ENCODE results near the gene PRRT4.

GRCh38 chr7:128384726-128385125 lies 23.2 kb upstream of the PRRT4 start:
- TF ChIP-seq CTCF (IDR thresholded peaks at IDR 0.05) (no peak), POLR2A (IDR thresholded peaks at IDR 0.05) (no peak)

Measured in gastroesophageal sphincter (tissue), 3 donors.